ENCODE data around the gene PRKG1.

- TF ChIP-seq, protein P1, sequence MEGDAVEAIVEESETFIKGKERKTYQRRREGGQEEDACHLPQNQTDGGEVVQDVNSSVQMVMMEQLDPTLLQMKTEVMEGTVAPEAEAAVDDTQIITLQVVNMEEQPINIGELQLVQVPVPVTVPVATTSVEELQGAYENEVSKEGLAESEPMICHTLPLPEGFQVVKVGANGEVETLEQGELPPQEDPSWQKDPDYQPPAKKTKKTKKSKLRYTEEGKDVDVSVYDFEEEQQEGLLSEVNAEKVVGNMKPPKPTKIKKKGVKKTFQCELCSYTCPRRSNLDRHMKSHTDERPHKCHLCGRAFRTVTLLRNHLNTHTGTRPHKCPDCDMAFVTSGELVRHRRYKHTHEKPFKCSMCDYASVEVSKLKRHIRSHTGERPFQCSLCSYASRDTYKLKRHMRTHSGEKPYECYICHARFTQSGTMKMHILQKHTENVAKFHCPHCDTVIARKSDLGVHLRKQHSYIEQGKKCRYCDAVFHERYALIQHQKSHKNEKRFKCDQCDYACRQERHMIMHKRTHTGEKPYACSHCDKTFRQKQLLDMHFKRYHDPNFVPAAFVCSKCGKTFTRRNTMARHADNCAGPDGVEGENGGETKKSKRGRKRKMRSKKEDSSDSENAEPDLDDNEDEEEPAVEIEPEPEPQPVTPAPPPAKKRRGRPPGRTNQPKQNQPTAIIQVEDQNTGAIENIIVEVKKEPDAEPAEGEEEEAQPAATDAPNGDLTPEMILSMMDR (conservative IDR thresholded peaks at IDR 0.05 in 1 of 2, IDR thresholded peaks at IDR 0.05 in 1 of 2; ENCODE audit: extremely low read depth in 1 of 2, insufficient read depth in 1 of 2, low read depth in 1 of 2, low read length in 2 of 2), result no peak
- TF ChIP-seq EZH2 (IDR thresholded peaks at IDR 0.05; ENCODE audit: borderline replicate concordance, low read length), result no peak
Measured at GRCh38 chr10:52194716-52195115, 1120.4 kb downstream of the PRKG1 start.
